ENCODE results near the gene CFAP119.
A peak's percentile ranks its signal among the peaks of the same experiment; 100 is the strongest.

The CFAP119 gene

GRCh38 chr16:30766206-30766932, 4.5 kb upstream of the CFAP119 start:
- TF ChIP-seq CTCF (IDR thresholded peaks at IDR 0.05; ENCODE audit: control insufficient read depth, extremely low read depth, insufficient read depth): no peak
- no peak for DNase-seq (ENCODE audit: low read depth)
- no peak overlapping the region for H3K4me3 ChIP-seq (ENCODE audit: low read depth, low read length)

DNA sequence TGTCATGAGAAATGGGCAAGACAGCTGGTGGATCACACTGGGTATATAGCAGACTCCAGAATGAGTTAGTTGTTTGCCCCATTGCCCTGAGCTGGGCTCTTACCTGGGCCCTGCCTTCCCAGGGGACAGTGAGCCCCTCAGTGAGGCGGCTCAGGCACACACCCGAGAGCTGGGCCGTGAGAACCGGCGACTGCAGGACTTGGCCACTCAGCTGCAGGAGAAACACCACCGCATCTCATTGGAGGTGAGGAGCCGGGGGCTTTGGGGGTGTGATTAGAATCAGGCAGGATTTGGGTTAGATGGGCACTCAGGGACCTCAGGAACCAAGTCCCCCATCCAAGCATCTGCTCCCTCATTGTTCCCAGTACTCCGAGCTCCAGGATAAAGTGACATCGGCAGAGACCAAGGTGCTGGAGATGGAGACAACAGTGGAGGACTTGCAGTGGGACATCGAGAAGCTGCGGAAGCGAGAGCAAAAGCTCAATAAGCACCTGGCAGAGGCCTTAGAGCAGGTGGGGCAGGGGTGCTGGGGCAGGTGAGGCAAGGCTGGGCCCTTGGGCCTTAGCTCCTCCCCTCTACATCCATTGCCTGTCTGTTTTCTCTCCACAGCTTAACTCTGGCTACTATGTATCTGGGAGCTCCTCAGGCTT, 3.1 kb upstream of the CFAP119 start:
- no peak overlapping the region for H3K4me3 ChIP-seq (ENCODE audit: low read depth, low read length)
- DNase-seq (ENCODE audit: low read depth): no peak
- no peak for TF ChIP-seq CTCF (IDR thresholded peaks at IDR 0.05; ENCODE audit: control insufficient read depth, extremely low read depth, insufficient read depth)

DNA sequence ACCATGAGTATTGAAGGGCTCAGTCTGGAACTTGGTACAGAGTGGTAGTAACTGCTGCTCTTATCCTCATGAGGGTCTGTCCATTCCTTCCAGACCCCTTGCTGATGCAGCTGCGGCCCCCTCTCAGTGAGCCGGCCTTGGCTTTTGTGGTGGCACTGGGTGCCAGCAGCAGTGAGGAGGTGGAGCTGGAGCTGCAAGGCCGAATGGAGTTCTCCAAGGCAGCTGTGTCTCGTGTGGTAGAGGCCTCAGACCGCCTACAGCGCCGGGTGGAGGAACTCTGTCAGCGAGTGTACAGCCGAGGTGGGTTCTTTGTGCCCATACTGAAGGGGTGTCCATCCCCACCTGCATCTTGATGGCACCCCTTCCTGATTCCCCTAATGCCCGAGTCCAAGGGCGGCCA, 2.2 kb upstream of the CFAP119 start:
- no peak for TF ChIP-seq CTCF (IDR thresholded peaks at IDR 0.05; ENCODE audit: control insufficient read depth, extremely low read depth, insufficient read depth)
- no peak for DNase-seq (ENCODE audit: low read depth)
- H3K4me3 ChIP-seq (ENCODE audit: low read depth, low read length): no peak overlapping the region

DNA sequence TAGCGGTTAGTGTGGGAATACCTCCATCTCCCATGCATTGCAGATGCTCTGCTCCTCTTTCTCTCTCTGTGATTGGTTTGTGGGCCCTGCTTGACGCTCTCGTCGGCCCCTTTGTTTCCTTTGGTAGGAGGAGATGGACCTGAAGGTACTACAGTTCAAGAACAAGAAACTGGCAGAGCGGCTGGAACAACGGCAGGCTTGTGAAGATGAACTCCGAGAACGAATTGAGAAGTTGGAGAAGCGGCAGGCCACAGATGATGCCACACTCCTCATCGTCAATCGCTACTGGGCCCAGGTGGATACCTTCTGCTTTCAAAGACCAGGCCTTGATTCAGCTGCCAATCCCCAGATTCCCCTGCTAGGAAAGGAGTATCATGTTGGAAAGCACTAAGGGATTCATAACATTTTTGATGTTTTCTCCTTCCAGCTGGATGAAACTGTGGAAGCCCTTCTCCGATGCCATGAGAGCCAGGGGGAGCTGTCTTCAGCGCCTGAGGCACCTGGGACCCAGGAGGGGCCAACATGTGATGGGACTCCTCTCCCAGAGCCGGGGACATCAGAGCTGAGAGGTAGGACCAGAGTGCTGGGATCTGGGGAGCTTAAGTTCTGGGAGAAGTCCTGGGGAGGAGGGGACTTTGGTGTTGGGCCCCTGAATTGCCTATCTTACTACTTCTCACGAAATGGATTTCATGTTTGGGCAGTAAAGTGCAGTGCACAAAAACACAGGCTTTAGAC, 1.3 kb upstream of the CFAP119 start:
- H3K4me3 ChIP-seq (ENCODE audit: low read depth, low read length): peak overlapping the region; percentile 78
- no peak for DNase-seq (ENCODE audit: low read depth)
- TF ChIP-seq CTCF (IDR thresholded peaks at IDR 0.05; ENCODE audit: control insufficient read depth, extremely low read depth, insufficient read depth): no peak

DNA sequence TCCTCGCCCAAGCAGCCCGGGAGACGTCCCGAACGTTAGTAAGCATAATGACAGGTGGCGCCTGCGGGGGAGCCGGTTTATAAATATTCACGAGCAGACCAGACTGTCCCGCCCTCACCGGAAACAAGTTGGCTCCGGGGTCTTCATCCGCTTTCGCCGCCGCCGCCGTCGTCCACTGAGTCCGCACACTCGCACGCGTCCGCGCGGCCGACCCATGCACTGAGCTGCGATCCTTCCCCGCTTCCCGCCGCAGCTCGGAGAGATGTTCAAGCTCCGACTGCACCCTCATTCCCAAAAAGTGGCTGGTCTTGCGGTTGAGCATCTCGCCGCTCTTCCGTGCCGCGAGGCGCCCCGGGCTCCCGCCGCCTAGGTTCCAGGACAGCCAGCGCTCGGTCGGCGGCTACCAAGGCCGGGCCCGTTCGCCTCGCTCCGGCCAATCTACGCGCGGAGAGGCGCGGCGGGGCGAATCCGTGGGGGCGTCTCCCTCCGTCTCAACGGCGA, 385 bp downstream of the CFAP119 start:
- DNase-seq (ENCODE audit: low read depth): no peak
- TF ChIP-seq CTCF (IDR thresholded peaks at IDR 0.05; ENCODE audit: control insufficient read depth, extremely low read depth, insufficient read depth): no peak
- H3K4me3 ChIP-seq (ENCODE audit: low read depth, low read length): peak overlapping the region; percentile 78

DNA sequence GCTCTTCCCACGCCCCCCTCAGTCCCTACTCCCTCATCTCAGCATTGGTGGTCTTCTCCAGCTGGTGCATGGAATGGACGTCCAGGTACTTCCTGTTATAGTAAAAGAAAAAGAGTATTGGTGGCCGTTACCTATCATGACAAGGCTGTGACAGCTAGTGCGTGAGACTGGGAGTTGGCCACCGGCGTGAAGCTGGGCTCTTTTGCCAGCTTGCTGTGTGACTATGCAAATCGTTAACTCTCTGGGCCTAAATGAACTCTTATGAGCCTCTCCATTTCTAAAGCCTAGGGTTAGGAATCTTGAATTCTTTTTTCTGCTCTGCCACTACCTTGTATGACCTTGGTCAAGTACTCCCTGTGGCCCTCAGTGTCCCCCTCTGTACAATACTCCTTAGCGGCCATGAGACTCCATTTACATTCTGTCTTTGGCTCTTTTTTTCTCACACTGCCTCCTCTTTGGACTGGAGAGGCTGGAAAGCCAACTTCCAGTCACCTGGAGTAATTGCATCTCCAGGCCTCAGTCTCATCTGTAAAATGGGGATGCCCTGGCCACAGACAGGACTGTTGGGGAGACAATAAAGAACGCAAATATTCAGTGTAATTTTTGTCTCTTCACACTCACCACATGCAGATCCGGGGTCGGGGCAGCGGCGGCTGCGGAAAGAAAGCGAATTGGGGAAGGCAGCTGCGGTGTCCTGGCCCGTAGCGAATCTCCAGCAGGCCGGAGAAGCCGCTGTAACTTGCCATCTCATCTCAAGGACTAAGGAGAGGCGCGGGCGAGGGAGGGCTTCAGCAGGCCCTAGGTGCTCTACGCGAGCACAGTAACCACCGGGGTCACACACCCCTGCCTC, 1.1 kb downstream of the CFAP119 start:
- TF ChIP-seq CTCF (IDR thresholded peaks at IDR 0.05; ENCODE audit: control insufficient read depth, extremely low read depth, insufficient read depth): no peak
- H3K4me3 ChIP-seq (ENCODE audit: low read depth, low read length): peak overlapping the region; percentile 78
- DNase-seq (ENCODE audit: low read depth): no peak
